HepG2 (cell line): ENCODE measurements around the gene FXN. TPM values are rescaled to one million over a fixed set of nuclear protein-coding genes. Genes with fewer than 3 reads are reported as not detected.

Source experiments
- ARID3A ChIP-seq: IDR thresholded peaks from 2 replicates; pipeline ENCODE4 v1.6.1; 2012; ENCODE audit warnings: low read depth, low read length, improper control_type of control experiment
- CSRNP2 ChIP-seq: sonication (generic); formaldehyde crosslinking; conservative IDR thresholded peaks from 2 replicates; pipeline ENCODE4 v1.8.0; 2022; ENCODE audit warnings: low read depth, missing genetic modification reagents
- FUBP1 ChIP-seq: sonication (generic); formaldehyde crosslinking; IDR thresholded peaks from 2 replicates; pipeline ENCODE4 v1.5.1; 2020; ENCODE audit warnings: missing genetic modification reagents, mild to moderate bottlenecking, borderline replicate concordance
- MLLT10 ChIP-seq: sonication (generic); formaldehyde crosslinking; IDR thresholded peaks from 2 replicates; pipeline ENCODE4 v1.4.0; 2020; ENCODE audit warnings: missing genetic modification reagents
- RFXANK ChIP-seq: IDR thresholded peaks from 2 replicates; pipeline ENCODE4 v1.6.1; 2016
- SP4 ChIP-seq: sonication (generic); formaldehyde crosslinking; IDR thresholded peaks from 2 replicates; pipeline ENCODE4 v1.8.1; 2023; ENCODE audit warnings: mild to moderate bottlenecking, missing genetic modification reagents
- SUZ12 ChIP-seq: fragments of 150-350 bp; IDR thresholded peaks from 2 replicates; pipeline ENCODE4 v1.6.1; 2014; ENCODE audit warnings: low read depth, low read length
- TAF1 ChIP-seq: sonication (generic); formaldehyde crosslinking; IDR thresholded peaks from 2 replicates; pipeline ENCODE4 v1.4.0; 2020; ENCODE audit warnings: missing genetic modification reagents
- THAP11 ChIP-seq: IDR thresholded peaks from 2 replicates; pipeline ENCODE4 v1.6.1; 2016; ENCODE audit warnings: missing biosample characterization, missing genetic modification reagents
- ZBTB1 ChIP-seq: sonication (generic); formaldehyde crosslinking; IDR thresholded peaks from 2 replicates; pipeline ENCODE4 v1.4.0; 2020; ENCODE audit warnings: missing genetic modification reagents, borderline replicate concordance
- ZBTB21 ChIP-seq: sonication (generic); formaldehyde crosslinking; IDR thresholded peaks from 2 replicates; pipeline ENCODE4 v1.4.0; 2020; ENCODE audit warnings: missing genetic modification reagents
- ZFP1 ChIP-seq: IDR thresholded peaks from 2 replicates; pipeline ENCODE4 v1.6.1; 2016
- ZFP91 ChIP-seq: sonication (generic); formaldehyde crosslinking; IDR thresholded peaks from 2 replicates; pipeline ENCODE4 v1.9.0; 2022; ENCODE audit warnings: missing genetic modification reagents, mild to moderate bottlenecking, borderline replicate concordance
- ZNF10 ChIP-seq: sonication (generic); formaldehyde crosslinking; IDR thresholded peaks from 2 replicates; pipeline ENCODE4 v1.4.0; 2020; ENCODE audit warnings: mild to moderate bottlenecking, low read depth, missing genetic modification reagents, borderline replicate concordance
- ZNF101 ChIP-seq: sonication (generic); formaldehyde crosslinking; IDR thresholded peaks from 2 replicates; pipeline ENCODE4 v1.4.0; 2020; ENCODE audit warnings: mild to moderate bottlenecking, low read depth, missing genetic modification reagents, borderline replicate concordance
- ZNF317 ChIP-seq: sonication (generic); formaldehyde crosslinking; IDR thresholded peaks from 2 replicates; pipeline ENCODE4 v1.5.0; 2020; ENCODE audit warnings: mild to moderate bottlenecking, missing genetic modification reagents
- ZNF570 ChIP-seq: sonication (generic); formaldehyde crosslinking; IDR thresholded peaks from 2 replicates; pipeline ENCODE4 v1.4.0; 2020; ENCODE audit warnings: mild to moderate bottlenecking, missing genetic modification reagents, borderline replicate concordance
- ZNF670 ChIP-seq: sonication (generic); formaldehyde crosslinking; IDR thresholded peaks from 2 replicates; pipeline ENCODE4 v1.8.0; 2022; ENCODE audit warnings: mild to moderate bottlenecking, missing genetic modification reagents, borderline replicate concordance
- ZNF775 ChIP-seq: sonication (generic); formaldehyde crosslinking; IDR thresholded peaks from 2 replicates; pipeline ENCODE4 v1.4.0; 2020; ENCODE audit warnings: missing genetic modification reagents, mild to moderate bottlenecking, moderate library complexity, borderline replicate concordance
- ZNF792 ChIP-seq: IDR thresholded peaks from 2 replicates; pipeline ENCODE4 v1.6.1; 2016
- ZSCAN9 ChIP-seq: IDR thresholded peaks from 2 replicates; pipeline ENCODE4 v1.6.1; 2016; ENCODE audit warnings: borderline replicate concordance
- polyA plus RNA-seq, 8 experiments: library from polyadenylated mRNA; depleted of rRNA in 3 of 8; stranded (reverse) in 7 of 8; unstranded in 1 of 8; fragments of >200 nt; fragmentation: Illumina TruSeq in 4 of 8; extraction: Trizol in 4 of 8; gene quantifications; 2 replicates each; pipeline versions ENCODE4 v1.2.1 to v1.2.3, GENCODE V29; 2011 to 2016; ENCODE audit warnings: low read depth in 4 of 8, missing spikeins in 1 of 8, mixed read lengths in 1 of 8; ENCODE audit not compliant: insufficient read depth in 1 of 8
- total RNA-seq, 5 experiments: library from RNA; depleted of rRNA; stranded (reverse); fragments of >200 nt; fragmentation: Illumina TruSeq; extraction: Trizol; gene quantifications; 2 replicates each; pipeline ENCODE4 v1.2.3, GENCODE V29; 2016; ENCODE audit warnings: low read depth in 1 of 5

The FXN gene
- total and polyA plus RNA-seq, 2 of the 13 experiments (the other 11 are each of a cell fraction or from before 2014, with no cell fraction given) = 24.1 to 26.0 TPM

GRCh38 chr9:69120380-69121154 lies 85.0 kb downstream of the FXN start (continued):
- TF ChIP-seq THAP11 (CRISPR knock-in tag) (peak; percentile 48; the same call in 1 of the 2 replicates), ZNF670 (CRISPR knock-in tag) (no peak; the same call in 1 of the 2 replicates), SP4 (CRISPR knock-in tag) (0 out of 2 replicates have a peak, but pooled peaks have one; percentile 31), MLLT10 (CRISPR knock-in tag) (no peak), ZNF10 (CRISPR knock-in tag) (no peak), ZNF570 (CRISPR knock-in tag) (no peak), ZNF317 (CRISPR knock-in tag) (0 out of 2 replicates have a peak, but pooled peaks have one; percentile 19), ZFP91 (0 out of 2 replicates have a peak, but pooled peaks have one; percentile 24), ARID3A (0 out of 2 replicates have a peak, but pooled peaks have one; percentile 11), ZBTB1 (CRISPR knock-in tag) (no peak), CSRNP2 (no peak), ZSCAN9 (CRISPR knock-in tag) (peak; percentile 27; the same call in 1 of the 2 replicates), ZFP1 (CRISPR knock-in tag) (no peak), ZNF101 (CRISPR knock-in tag) (no peak), TAF1 (CRISPR knock-in tag) (peak; percentile 50; the same call in 1 of the 2 replicates), RFXANK (no peak), ZBTB21 (CRISPR knock-in tag) (no peak), ZNF792 (CRISPR knock-in tag) (no peak; the same call in 1 of the 2 replicates), ZNF775 (CRISPR knock-in tag) (no peak), SUZ12 (no peak), FUBP1 (no peak)
